RCC 7860 (cell line): ENCODE data around the gene NADSYN1.
"Not testable (repeated sequence)": the region's sequence is repeated elsewhere in the genome, so short reads cannot be mapped to it uniquely, and the experiment has no call there.

Source experiments
- DNase-seq: peaks from one replicate; pipeline ENCODE4 v3.0.0-alpha.2; 2015; ENCODE audit warnings: low spot score
- FAIRE-seq: peaks from 2 replicates; lab custom pipeline; 2012; peaks lifted over from hg19 to GRCh38; lab: Jason Lieb, UNC

The NADSYN1 gene

DNA sequence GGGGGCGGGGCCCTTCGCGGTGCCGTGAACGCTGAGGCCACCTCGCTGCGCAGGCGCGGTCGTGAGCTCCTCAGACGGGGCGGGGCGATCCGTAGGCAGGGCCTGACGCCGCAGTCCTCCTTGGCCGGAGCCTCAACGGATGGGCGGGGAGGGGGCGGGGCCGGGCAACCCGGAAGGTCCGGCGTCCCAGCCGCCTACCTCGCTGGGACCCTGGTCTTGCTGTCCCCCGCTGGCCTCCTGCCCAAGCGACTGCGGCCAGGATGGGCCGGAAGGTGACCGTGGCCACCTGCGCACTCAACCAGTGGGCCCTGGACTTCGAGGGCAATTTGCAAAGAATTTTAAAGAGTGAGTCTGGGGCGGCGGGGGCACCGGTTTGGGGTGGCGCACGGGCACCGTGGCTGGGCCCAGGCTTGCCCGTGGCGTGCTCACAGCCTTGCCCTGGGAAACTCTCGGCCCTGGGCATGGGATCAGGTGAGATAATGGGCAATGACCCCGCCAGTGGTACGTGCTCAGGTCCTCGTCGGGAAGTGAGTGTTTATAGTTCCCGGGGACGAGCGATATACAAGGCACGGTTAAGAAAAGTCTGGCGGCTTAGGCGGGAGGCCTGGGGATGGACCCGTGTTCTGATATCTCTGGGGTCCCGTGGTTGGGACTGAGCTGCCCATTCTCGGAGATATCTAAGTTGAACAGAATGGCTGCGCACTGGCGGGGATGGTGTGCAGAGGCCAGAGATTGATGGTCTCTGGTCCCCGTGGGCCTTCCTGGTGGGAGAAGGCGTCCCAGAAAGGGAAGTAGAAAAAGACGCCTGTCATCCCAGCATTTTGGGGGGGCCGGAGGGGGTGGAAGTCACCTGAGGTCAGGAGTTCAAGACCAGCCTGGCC is at the start of gene NADSYN1:
Gene NADSYN1, plus strand, starts transcription at position 167 of the 881 bp plus-strand sequence. Its CDS starts 94 bp downstream, at position 261.
- FAIRE-seq (no peak), DNase-seq (peak; percentile 82)

DNA sequence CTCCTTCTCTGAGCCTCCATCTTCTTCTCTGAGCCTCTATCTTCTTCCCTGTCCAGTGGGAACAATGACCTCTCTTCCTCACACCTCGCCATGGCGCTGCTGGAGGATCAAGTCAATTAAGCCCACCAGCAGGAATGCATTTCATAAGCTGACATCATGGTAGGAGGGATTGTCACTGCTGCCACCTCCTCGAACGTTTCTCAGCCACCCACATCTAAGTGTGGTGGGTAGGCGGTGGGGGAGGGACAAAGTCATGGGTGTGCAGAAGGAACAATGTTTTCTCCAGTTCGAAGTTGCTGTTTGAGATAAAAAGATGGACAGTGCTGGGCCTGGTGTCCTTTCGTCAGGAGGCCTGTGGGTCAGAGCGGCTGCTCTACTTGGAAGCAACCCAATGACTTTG is 48.8 kb upstream of the NADSYN1 start:
- FAIRE-seq (no peak), DNase-seq (no peak)

DNA sequence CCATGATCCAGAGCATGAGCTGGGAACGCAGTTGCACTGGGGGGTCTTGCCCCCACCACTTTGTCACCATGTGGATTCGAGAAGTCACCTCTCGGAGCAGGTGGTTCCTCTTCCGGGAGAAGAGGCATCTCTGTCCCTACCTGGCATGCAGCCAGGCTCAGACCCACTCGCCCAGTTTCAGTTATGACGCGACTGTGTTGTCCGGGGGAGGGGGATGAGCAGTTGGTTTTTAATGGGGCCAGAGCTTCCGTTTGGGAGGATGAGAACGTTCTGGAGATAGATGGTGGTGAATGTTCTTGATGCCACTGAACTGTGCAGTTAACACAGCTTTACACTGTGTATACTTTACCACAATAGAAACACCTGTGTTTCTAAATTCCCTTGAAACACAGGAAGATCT is 46.3 kb upstream of the NADSYN1 start:
- FAIRE-seq (no peak), DNase-seq (no peak)

DNA sequence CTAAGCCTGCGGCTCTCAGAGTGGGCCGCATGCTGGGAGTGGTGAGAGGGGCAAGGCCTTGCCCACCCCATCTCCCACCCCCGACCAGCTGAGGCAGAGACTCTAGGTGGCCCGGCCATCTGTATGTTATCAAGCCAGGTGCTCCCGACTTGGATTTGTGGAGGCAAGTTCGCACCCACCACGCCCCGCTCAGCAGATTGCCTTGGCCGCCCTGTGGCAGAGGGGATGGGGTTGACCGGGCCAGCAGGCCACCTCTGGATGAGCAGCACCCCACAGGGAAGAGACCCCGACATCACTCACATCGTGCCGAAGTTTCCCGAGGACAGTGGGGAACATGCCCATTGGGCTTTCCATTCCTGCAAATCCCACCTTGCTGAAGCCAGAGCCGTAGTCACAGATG is 45.6 kb upstream of the NADSYN1 start:
- DNase-seq, result no peak
- FAIRE-seq, result no peak

DNA sequence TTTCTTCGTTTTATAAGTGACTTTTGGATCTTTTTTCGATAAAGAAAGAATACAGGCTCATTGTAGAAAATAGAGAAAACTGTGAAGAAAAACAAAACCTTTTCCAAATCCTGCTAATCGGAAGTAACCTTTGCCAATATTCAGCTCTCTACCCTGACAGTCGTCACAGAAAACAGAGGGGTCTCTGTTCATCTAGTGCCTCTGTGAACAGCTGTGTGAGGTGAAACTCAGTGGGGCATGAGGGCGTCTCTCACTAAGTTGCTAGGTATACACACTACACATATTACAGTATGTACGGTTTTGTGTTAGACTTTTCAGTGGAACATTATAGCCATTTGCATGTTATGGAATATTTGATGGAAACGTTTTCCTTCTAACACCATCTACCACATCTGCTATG is 44.2 kb upstream of the NADSYN1 start:
- FAIRE-seq (no peak), DNase-seq (no peak)

DNA sequence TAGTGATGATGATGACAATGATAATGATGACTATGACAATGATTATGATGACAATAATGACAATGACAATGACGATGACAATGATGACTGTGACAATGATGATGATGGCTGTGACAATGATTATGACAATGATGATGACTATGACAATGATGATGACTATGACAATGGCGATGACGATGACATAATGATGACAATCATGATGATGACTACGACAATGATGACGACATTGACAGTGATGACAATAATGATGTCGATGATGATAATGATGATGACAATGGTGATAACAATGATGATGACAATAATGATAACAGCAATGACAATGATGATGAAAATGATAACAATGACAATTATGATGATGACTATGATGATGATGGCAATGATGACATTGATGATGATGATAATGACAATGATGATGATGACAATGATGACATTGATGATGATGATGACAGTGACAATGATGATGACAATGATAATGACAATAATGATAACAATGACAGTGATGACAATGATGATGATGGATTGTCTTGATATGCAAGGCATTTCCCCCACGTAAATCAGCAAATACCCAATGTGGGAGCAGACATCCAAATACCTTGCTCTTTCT is 42.5 kb upstream of the NADSYN1 start:
- FAIRE-seq, result no peak
- DNase-seq, result no peak

DNA sequence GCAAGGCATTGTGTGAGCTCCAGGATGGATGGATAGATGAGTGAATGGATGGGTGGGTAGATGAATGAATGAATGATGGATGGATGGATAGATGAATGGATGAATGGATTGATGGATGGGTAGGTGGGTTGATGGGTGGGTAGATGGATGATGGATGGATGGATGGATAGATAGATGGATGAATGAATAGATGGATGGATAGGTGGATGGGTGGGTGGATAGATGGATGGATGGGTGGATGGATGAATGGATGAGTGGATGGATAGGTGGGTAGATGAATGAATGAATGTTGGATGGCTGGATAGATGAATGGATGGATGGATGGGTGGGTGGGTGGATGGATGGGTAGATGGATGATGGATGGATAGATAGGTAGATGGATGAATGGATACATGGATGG is 38.4 kb upstream of the NADSYN1 start:
- FAIRE-seq (no peak), DNase-seq (no peak)

DNA sequence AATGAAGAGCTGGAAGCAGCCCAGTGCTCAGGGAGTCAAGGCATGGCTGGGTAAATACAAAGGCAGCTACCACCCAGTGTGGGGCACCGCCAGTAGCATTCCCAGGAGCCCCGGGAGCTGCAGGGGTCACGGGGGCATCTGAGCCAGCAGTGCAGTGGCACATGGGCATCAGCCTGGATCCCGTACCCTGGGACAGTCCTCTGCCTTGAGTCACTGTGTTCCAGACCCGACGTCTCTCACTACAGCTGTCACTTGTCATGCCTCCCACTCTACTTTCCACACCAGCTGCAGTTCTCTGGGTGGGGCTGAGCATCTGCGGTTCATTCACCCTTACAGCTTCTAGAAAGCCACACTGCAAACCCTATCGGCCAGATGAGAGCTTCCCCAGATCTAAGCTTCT is 34.4 kb upstream of the NADSYN1 start:
- DNase-seq, result no peak
- FAIRE-seq, result no peak

DNA sequence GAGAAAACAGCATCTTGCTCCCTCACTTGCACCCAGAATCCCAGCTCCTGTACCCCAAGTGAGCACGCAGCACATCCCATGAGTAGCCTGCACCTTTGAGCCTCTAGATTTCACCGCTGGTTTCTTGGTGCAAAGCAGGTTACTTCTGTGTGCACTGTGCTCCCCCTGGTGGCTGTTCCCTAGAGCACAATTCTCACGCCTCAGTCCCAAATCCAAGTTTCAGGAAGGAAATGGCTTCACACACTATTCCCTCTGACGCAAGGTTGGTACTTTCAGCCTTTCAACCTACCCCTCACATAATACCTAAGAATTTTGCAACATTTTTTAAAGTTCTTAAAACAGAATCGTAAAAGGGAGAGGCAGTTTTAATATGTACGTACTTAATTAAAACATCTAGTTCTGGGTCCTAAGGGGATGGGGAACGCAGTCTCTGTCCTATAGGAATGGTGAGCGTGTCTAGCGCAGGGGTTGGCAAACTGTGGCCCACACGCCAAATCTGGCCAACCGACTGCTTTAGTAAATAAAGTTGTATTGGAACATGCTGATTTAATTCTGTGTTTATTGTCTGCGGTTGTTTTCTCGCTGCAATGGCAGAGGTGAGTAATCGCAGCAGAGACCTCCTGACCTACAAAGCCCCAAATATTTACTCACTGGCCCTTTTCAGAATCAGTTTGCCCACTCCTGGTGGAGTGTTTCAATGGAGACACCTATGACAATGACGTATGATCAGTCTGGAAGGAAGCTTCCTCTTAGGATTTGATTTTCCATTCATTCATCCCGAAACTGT is 32.4 kb upstream of the NADSYN1 start:
- no peak for FAIRE-seq
- peak; percentile 36 for DNase-seq

DNA sequence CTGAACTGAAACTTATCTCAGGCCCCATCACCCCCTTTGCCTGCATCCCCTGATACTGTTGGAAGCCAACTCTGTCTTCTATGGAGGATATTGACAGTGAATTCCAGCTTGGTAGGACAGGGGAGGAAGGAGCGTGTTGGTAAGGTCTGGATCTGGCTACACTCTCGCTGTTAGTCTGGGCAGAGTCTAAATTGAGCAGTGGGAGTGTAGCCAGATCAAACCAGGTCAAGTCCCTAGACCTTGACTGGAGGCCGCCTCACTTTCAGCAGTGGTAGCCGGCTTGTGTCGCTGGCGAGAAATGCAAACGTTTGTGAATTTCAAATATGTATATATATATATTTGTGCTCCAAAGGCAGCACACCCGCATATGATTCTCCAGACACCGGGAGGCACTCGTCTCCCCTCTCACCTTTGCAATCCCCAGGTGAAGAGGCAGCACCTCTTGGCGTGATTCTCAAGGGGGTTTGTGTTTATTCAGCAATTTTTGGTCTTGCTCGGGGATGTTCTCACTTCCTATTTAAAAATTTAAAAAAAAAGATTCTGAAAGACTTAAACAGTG is 31.5 kb upstream of the NADSYN1 start:
- DNase-seq (no peak), FAIRE-seq (no peak)

DNA sequence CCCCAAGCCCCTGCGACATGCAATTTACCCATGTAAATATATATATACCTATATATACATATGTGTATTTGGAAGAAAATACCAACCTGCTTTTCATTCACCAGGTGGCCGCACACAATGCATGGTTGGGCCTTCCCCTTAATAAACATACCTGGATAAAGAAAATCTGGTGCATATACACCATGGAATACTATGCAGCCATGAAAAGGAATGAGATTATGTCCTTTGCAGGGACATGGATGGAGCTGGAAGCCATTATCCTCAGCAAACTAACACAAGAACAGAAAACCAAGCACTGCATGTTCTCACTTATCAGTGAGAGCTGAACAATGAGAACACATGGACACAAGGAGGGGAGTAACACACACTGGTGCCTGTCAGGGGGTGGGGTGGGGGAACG is 30.7 kb upstream of the NADSYN1 start:
- FAIRE-seq, DNase-seq: not testable (repeated sequence)

DNA sequence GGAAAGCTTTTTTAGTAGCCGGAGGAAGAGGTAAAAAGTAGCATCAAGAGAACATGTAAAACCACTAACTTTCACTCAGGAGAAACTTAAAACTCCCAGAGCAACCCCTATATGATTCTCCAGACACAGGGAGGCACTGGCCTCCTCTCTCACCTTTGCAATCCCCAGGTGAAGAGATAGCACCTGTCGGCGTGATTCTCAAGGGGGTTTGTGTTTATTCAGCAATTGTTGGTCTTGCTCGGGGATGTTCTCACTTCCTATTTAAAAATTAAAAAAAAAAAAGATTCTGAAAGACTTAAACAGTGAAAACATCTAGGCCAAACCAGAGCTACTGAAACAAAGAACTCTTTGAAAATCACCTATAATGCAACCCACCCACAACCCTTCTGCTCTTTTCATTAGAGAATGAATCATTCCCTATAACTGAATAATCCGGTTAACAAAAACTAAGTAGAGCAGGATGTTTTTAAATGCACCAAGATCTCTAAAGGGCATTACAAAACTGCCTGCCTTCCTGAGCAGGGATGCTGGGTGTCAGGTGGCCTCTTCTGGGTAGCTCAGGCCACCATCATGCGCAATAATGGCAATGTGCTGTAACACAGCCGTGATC is 29.7 kb upstream of the NADSYN1 start:
- FAIRE-seq, result no peak
- DNase-seq, result no peak

DNA sequence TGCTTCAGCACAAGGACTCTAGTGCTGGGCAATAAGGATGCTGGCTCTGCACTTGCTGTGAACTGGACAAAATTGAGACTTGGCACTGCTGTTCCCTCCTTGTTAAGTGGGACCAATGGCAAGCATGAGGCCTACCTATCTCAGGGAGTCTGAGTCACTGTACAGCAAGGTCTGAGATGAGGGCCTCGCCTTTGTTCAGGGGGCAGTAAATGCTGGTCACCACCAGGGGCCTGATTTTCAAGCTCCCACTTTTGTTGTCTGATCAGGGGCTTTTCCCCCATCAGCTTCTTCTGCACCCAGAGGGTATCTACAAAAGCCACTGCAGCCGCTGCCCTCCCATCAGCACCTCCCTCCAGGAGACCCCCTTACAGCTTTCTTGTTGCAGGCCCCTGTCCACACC is 27.6 kb upstream of the NADSYN1 start:
- FAIRE-seq, result no peak
- no peak for DNase-seq

DNA sequence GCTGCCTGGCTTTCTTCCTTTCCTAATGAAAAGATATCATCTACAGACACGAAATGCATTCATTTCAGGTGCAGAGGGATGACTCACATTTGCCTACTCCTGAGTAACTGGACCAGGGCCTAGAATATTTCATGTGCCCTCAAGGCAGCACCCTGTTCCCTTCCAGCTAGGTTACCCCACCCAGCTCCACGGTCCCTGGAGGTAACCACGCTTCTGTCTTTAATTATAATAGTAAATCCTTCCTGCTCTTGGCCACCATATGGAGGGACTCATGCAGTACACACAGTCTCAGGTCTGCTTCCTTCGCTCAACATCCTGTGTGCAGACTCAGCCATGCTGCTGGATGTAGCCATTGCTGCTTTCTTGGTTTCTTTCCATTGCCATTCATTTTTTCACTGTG is 27.1 kb upstream of the NADSYN1 start:
- no peak for DNase-seq
- FAIRE-seq, result no peak

DNA sequence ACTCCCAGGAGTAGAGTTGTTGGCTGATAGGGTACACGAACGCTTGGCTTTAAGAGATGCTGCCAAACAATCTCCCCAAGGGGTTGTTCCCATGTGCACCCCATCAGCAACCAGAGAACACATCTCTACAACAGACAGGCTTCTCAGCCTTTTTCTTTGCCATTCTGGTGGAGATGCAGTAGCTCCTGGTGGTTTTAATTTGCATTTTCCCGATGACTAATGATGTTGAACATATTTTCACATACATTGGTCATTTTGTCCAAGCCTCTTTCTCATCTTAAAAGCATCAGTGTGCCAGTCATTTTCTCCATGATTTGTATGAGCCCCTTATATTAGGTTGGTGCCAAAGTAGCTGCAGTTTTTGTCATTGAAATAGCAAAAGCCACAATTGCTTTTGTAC is 26.6 kb upstream of the NADSYN1 start:
- DNase-seq, result no peak
- FAIRE-seq, result no peak

DNA sequence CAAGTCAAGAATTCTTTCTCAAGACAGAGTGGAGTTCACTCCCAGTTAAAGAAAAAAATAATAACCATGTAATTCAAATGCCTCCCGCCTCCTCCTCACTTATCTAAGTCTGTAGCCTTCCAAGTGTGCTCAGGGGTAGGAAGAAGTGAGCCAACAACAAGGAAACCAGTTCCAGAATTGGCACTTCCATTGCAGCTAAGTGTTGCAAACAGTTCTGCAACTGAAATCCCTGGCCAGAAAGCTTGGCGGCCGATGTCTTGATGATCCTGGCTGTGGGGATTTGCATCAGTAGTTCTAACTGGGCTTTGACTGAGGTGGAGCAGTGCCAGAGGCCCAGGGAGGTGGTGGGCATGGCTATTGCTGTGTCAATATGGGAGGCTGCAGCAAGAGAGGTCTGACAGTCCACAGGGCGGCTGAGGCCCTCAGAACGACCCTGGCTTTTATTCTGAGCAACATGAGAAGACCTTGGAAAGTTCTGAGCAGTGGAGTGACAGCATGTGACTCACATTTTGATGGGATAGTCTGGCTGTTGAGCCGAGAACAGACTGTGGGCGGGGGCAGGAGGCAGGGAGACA is 24.1 kb upstream of the NADSYN1 start:
- FAIRE-seq, result no peak
- DNase-seq, result no peak

- DNase-seq (no peak), FAIRE-seq (no peak)
These were observed 23.3 kb upstream of the NADSYN1 start for GRCh38 chr11:71429701-71430100.

DNA sequence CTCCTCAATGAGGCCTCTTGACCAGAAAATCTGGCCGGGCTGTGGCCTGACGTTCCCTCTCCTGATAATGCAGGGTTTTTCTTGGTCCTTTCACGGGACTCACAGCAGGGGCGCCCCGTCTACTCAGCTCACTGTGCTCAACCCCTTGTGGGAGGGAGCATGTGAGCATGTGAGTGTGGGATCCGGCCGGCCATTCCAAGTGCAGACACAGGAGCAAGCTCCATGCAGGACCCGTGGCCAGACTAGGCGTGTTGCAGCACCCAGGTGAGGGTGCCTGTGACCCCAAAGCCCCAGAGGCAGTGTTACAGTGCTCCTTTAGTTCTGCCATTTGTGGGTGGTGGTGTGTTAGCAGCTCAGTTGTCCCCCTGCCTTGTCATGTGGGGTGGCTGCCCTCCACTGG is 22.8 kb upstream of the NADSYN1 start:
- DNase-seq (no peak), FAIRE-seq (no peak)

DNA sequence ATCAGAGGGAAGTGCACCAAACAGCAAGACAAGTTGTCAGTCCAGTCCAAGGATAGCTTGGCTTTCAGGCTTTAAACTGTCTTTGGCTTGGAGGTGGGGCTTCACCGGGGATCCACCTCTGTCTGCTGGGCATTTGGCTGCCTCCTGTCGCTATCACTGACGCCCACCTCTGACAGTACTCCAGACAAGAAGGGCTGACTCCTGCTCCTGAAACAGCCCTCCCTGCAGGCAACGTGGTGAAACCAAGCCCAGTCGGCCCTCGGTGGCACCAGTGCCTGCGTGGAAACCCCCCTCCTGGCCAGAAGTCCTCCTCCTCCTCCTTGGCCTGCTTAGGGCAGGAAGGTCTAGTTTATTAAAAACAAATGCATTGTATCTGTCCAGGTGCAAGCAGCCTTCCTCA is 21.7 kb upstream of the NADSYN1 start:
- FAIRE-seq, result no peak
- no peak for DNase-seq

DNA sequence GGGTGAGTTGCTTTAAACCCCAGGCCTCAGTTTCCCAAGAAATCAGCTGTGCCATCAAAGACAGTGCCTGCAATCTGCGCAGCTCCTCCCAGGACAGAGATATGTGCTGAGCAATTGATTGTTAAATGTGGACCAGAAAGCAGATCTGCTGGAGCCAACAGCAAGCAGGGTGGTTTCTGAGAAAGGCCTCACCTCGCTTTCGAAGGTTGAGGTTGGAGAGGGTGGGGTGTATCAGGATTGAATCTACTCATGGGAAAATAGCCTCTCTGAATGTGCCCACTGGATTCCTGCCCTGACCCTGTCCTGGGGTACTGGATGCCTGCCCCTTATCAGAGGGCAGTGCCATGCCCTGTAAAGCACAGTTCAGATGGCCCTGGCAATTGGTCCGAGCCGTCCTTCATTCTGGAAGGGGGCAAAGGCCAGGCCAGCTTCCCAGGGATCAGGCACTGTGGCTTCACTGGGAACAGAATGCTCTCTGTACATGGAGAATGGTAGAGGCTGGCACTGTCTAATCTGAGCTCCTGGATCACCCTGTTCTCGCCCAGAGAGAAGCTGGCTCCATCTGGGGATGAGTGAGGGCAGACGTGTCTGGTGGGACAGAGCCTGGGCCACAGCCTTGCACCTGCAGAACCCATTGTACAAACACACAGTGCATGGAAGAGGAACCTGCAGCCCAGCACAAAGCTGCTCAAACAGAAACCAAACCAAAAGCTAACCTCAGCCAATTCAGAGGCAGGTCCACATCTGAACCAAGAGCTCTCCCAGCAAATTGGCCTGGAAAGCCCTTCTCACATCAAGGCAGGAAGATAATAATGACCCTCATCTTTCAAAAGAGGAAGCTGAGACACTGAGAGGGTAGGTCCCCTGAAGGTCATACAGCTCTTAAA is 20.0 kb upstream of the NADSYN1 start:
- no peak for DNase-seq
- no peak for FAIRE-seq
